Neuronal stem cell (in vitro differentiated cells): ENCODE data around the gene C11orf42.

Experiments used
- DNase-seq: peaks from one replicate; pipeline ENCODE4 v3.0.0-alpha.2; 2013; ENCODE audit warnings: low spot score
- H2AFZ ChIP-seq: one replicate; pipeline ENCODE4 v1.6.1; 2013; ENCODE audit warnings: mild to moderate bottlenecking, low read length, inconsistent platforms
- H2AK5ac ChIP-seq: 2 replicates; pipeline ENCODE4 v1.6.1; 2013; ENCODE audit warnings: low read depth, mild to moderate bottlenecking, inconsistent platforms, low read length, moderate library complexity, mixed read lengths
- H2BK120ac ChIP-seq: 2 replicates; pipeline ENCODE4 v1.6.1; 2013; ENCODE audit warnings: low read depth, mild to moderate bottlenecking, inconsistent platforms, low read length, moderate library complexity, mixed read lengths
- H2BK12ac ChIP-seq: one replicate; pipeline ENCODE4 v1.6.1; 2013; ENCODE audit warnings: low read length, inconsistent platforms
- H2BK15ac ChIP-seq: 2 replicates; pipeline ENCODE4 v1.6.1; 2013; ENCODE audit warnings: mild to moderate bottlenecking, low read length, inconsistent platforms, mixed read lengths
- H2BK5ac ChIP-seq: one replicate; pipeline ENCODE4 v1.6.1; 2013; ENCODE audit warnings: inconsistent platforms, mild to moderate bottlenecking, low read length, moderate library complexity
- H3K14ac ChIP-seq: one replicate; pipeline ENCODE4 v1.6.1; 2013; ENCODE audit warnings: low read length, inconsistent platforms
- H3K18ac ChIP-seq: 2 replicates; pipeline ENCODE4 v1.6.1; 2013; ENCODE audit warnings: low read length, inconsistent platforms
- H3K23ac ChIP-seq: 2 replicates; pipeline ENCODE4 v1.6.1; 2013; ENCODE audit warnings: low read depth, mild to moderate bottlenecking, mixed read lengths, low read length, inconsistent platforms; ENCODE audit not compliant: poor library complexity
- H3K27ac ChIP-seq: replicated peaks from 3 replicates; pipeline ENCODE4 v1.5.1; 2013; ENCODE audit warnings: low read length, inconsistent platforms
- H3K27me3 ChIP-seq, 3 experiments: 2 replicates each; pipeline ENCODE4 v1.6.1; 2013; ENCODE audit warnings: low read length in 3 of 3, mild to moderate bottlenecking in 2 of 3, inconsistent platforms in 1 of 3, low read depth in 1 of 3, mixed read lengths in 1 of 3, moderate library complexity in 1 of 3; ENCODE audit not compliant: control insufficient read depth in 3 of 3, insufficient read depth in 3 of 3
- H3K36me3 ChIP-seq, 2 donors: replicated peaks in 1 of 2; 2 replicates each; pipeline ENCODE4 v1.6.1; 2013; ENCODE audit warnings: low read length in 2 of 2; ENCODE audit not compliant: control insufficient read depth in 2 of 2, insufficient read depth in 2 of 2
- H3K4ac ChIP-seq: 2 replicates; pipeline ENCODE4 v1.6.1; 2013; ENCODE audit warnings: inconsistent platforms, mild to moderate bottlenecking, low read length, moderate library complexity
- H3K4me1 ChIP-seq, 2 donors: 1 replicate in 1 of 2; 2 replicates in 1 of 2; pipeline ENCODE4 v1.6.1; 2013; ENCODE audit warnings: low read length in 2 of 2, low read depth in 1 of 2; ENCODE audit not compliant: control insufficient read depth in 2 of 2, insufficient read depth in 1 of 2
- H3K4me2 ChIP-seq: one replicate; pipeline ENCODE4 v1.6.1; 2013; ENCODE audit warnings: mild to moderate bottlenecking, low read length, inconsistent platforms; ENCODE audit not compliant: insufficient read depth, poor library complexity, severe bottlenecking
- H3K4me3 ChIP-seq, 2 donors: 2 replicates each; pipeline ENCODE4 v1.5.1; 2013; ENCODE audit warnings: low read length in 2 of 2, mild to moderate bottlenecking in 2 of 2, inconsistent platforms in 1 of 2, moderate library complexity in 1 of 2
- H3K79me1 ChIP-seq: one replicate; pipeline ENCODE4 v1.6.1; 2013; ENCODE audit warnings: low read depth, mild to moderate bottlenecking, inconsistent platforms, low read length, moderate library complexity
- H3K9ac ChIP-seq: one replicate; pipeline ENCODE4 v1.6.1; 2013; ENCODE audit warnings: mild to moderate bottlenecking, low read depth, low read length, inconsistent platforms; ENCODE audit not compliant: poor library complexity
- H3K9me3 ChIP-seq, 2 donors: replicated peaks in 1 of 2; 2 replicates each; pipeline versions ENCODE3 to v1.6.1; 2013; ENCODE audit warnings: low read length in 2 of 2, mild to moderate bottlenecking in 2 of 2, inconsistent platforms in 1 of 2, low read depth in 1 of 2, mixed read lengths in 1 of 2, moderate library complexity in 1 of 2; ENCODE audit not compliant: control insufficient read depth in 2 of 2, insufficient read depth in 1 of 2
- H4K8ac ChIP-seq: one replicate; pipeline ENCODE4 v1.6.1; 2013; ENCODE audit warnings: low read depth, mild to moderate bottlenecking, inconsistent platforms, low read length, moderate library complexity
- H4K91ac ChIP-seq: one replicate; pipeline ENCODE4 v1.6.1; 2013; ENCODE audit warnings: low read length, low read depth, mild to moderate bottlenecking, inconsistent platforms; ENCODE audit not compliant: poor library complexity
- WGBS, 2 donors: extraction: QIAGEN DNeasy Blood & Tissue Kit; methylation state at CpG; one replicate each; pipeline ENCODE4 v1.1.7; 2013; ENCODE audit warnings: missing lambda C conversion rate in 2 of 2, mixed read lengths in 1 of 2; ENCODE audit not compliant: insufficient read length in 2 of 2, insufficient replicate concordance in 1 of 2; ENCODE audit errors: extremely low coverage in 2 of 2; 5-methylcytosine and 5-hydroxymethylcytosine counted together

The C11orf42 gene

DNA sequence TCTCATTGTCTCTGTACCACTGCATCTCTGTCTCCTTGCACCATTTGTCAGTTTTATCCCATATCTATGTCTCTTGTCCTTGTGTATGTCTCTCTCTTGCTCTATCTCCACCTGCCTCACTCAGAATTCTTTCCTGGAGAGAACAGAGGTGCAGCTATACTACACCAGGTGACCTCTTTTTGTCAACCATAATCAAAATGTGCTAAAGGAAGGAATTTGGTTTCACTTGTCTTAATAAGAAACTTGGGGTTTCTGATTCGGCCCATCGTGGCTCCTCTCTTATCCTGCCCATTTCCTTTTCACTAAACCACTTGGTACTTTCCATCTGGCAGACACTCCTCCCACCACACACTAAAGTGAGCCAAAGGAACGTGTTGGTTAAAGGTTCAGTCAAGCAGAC is 2.0 kb upstream of the C11orf42 start:
- H3K14ac ChIP-seq = no peak overlapping the region
- H3K4me1 ChIP-seq = no peaks in the 10 kb centered on the region
- H3K27me3 ChIP-seq = no peaks in the 10 kb centered on the region
- no peak overlapping the region for H4K91ac ChIP-seq
- H3K4me2 ChIP-seq = no peak overlapping the region
- no peaks in the 10 kb centered on the region for H3K79me1 ChIP-seq
- no CpG with 5 or more reads among the region's 3 CpGs for WGBS, 2 donors
- H3K4ac ChIP-seq = no peak overlapping the region
- no peak overlapping the region for H3K4me3 ChIP-seq
- H2BK120ac ChIP-seq = no peak overlapping the region
- no peak overlapping the region for H2AK5ac ChIP-seq
- H4K8ac ChIP-seq = no peak overlapping the region
- no peak overlapping the region for H3K27ac ChIP-seq
- H2BK5ac ChIP-seq = no peak overlapping the region
- H2BK12ac ChIP-seq = no peak overlapping the region
- no peak for DNase-seq
- no peak overlapping the region for H2AFZ ChIP-seq
- H3K18ac ChIP-seq = no peak overlapping the region
- no peaks in the 10 kb centered on the region for H3K9me3 ChIP-seq
- no peak overlapping the region for H3K9ac ChIP-seq
- H3K36me3 ChIP-seq = peaks cover 0 to 35% of the 10 kb centered on the region in 2 donors
- no peak overlapping the region for H3K23ac ChIP-seq
- no peak overlapping the region for H2BK15ac ChIP-seq

- Histone ChIP-seq H3K4me1 (no peaks in the 10 kb centered on the region), H3K27ac (no peak overlapping the region), H3K36me3 (peaks cover 2 to 46% of the 10 kb centered on the region in 2 donors), H2AK5ac (no peak overlapping the region), H2BK120ac (no peak overlapping the region), H3K14ac (no peak overlapping the region), H3K79me1 (no peaks in the 10 kb centered on the region), H3K4ac (no peak overlapping the region), H2AFZ (no peak overlapping the region), H3K18ac (no peak overlapping the region), H3K27me3 (no peaks in the 10 kb centered on the region), H3K23ac (no peak overlapping the region), H3K4me3 (no peak overlapping the region), H3K9me3 (no peaks in the 10 kb centered on the region), H3K4me2 (no peak overlapping the region), H4K8ac (no peak overlapping the region), H4K91ac (no peak overlapping the region), H3K9ac (no peak overlapping the region), H2BK15ac (no peak overlapping the region), H2BK12ac (no peak overlapping the region), H2BK5ac (no peak overlapping the region)
- no peak for DNase-seq
- no CpG with 5 or more reads among the region's 1 CpG for WGBS, 2 donors
These were observed 651 bp upstream of the C11orf42 start for GRCh38 chr11:6204706-6205105.

DNA sequence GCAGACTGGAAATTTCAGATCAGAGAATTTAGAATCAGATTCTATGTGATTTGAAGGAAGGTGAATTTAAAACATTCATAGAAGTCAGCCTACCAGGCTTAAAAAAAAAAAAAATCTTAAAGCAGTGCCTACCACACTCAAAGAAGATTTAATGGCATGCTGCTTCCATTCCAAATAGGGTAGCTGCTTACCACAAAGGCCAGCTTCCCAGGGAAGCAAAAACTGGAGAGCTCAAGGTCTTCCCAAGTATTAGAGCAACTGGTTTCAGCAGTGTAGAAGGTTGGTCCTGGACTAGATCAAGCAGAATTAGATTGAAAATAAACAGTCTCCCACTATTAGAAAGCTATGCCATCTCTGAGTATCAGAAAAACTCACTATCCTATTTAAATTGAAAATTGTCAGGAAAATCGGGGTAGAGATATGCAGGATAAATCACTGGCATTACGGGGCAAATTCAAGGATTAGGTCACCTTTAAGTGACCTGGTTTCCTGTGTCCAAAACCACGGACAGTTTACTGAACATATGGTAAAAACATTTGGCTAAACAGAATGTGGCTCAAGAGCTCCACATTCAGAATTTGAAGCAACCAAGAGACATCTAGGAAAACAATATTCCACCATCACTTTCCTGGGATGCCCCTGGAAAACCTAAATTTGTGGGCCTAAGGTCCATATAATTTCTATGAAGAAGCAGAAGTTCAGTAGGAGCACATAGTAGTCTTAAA is 1.3 kb downstream of the C11orf42 start:
- Histone ChIP-seq H3K36me3 (peaks cover 11 to 64% of the 10 kb centered on the region in 2 donors), H2BK15ac (no peak overlapping the region), H4K8ac (no peak overlapping the region), H3K27me3 (no peaks in the 10 kb centered on the region), H2AFZ (no peak overlapping the region), H3K27ac (no peak overlapping the region), H3K79me1 (no peaks in the 10 kb centered on the region), H3K4ac (no peak overlapping the region), H3K4me3 (no peak overlapping the region), H2BK120ac (no peak overlapping the region), H3K9ac (no peak overlapping the region), H3K4me1 (no peaks in the 10 kb centered on the region), H2BK12ac (no peak overlapping the region), H2AK5ac (no peak overlapping the region), H4K91ac (no peak overlapping the region), H2BK5ac (no peak overlapping the region), H3K18ac (no peak overlapping the region), H3K9me3 (no peaks in the 10 kb centered on the region), H3K23ac (no peak overlapping the region), H3K4me2 (no peak overlapping the region), H3K14ac (no peak overlapping the region)
- no CpG with 5 or more reads among the region's 3 CpGs for WGBS, 2 donors
- DNase-seq = no peak

GRCh38 chr11:6209801-6210200 is 4.4 kb downstream of the C11orf42 start:
- H3K36me3 ChIP-seq = peaks cover 21 to 88% of the 10 kb centered on the region in 2 donors
- H3K4ac ChIP-seq = no peak overlapping the region
- H3K4me3 ChIP-seq = no peak overlapping the region
- H3K27me3 ChIP-seq = no peaks in the 10 kb centered on the region
- no peak overlapping the region for H2AK5ac ChIP-seq
- H3K23ac ChIP-seq = no peak overlapping the region
- no peak overlapping the region for H4K8ac ChIP-seq
- no peak overlapping the region for H3K27ac ChIP-seq
- H3K9me3 ChIP-seq = no peaks in the 10 kb centered on the region
- H2BK15ac ChIP-seq = no peak overlapping the region
- H3K4me2 ChIP-seq = no peak overlapping the region
- H3K9ac ChIP-seq = no peak overlapping the region
- H3K4me1 ChIP-seq = no peaks in the 10 kb centered on the region
- H2BK120ac ChIP-seq = no peak overlapping the region
- no peak overlapping the region for H3K14ac ChIP-seq
- no CpG with 5 or more reads among the region's 12 CpGs for WGBS, 2 donors
- no peak for DNase-seq
- H2BK5ac ChIP-seq = peak overlapping the region; percentile 14
- H2AFZ ChIP-seq = no peak overlapping the region
- no peaks in the 10 kb centered on the region for H3K79me1 ChIP-seq
- H3K18ac ChIP-seq = no peak overlapping the region
- H4K91ac ChIP-seq = no peak overlapping the region
- no peak overlapping the region for H2BK12ac ChIP-seq
